PC-3 (cell line): ENCODE measurements around the gene PDCD5.

Source experiments
- EZH2 ChIP-seq: fragments of 300-600 bp; sonication (generic); IDR thresholded peaks from one replicate; pipeline ENCODE4 v1.6.1; 2017; ENCODE audit warnings: antibody characterized with exemption, mild to moderate bottlenecking, low read length; ENCODE audit not compliant: unreplicated experiment
- EZH2phosphoT487 ChIP-seq: fragments of 300-600 bp; sonication (generic); IDR thresholded peaks from 2 replicates; pipeline ENCODE4 v1.6.1; 2018; ENCODE audit warnings: mild to moderate bottlenecking, antibody characterized with exemption, low read length, borderline replicate concordance
- TF ChIP-seq, protein P1 (sequence below): fragments of 300-600 bp; sonication (generic); conservative IDR thresholded peaks from 2 replicates; pipeline ENCODE4 v1.5.1; 2017; ENCODE audit warnings: antibody characterized with exemption, low read depth, mild to moderate bottlenecking, low read length

DNA sequence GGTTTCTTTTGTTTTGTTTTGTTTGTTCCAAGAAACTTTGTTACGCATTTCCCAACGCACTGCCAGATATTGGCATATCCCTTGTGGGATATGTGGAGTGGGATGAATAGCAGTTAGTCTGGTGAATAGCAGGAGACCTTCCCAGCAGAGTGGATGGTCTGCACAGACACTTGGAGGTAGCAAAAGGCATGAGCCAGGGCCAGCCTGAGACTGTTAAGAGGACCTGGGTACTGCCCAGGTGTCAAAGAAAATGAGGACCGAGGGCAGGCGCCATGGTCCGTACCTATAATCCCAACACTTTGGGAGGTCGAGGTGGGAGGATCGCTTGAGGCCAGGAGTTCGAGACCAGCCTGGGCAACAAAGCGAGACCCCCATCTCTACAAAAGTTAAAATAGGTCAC lies 13.5 kb upstream of the PDCD5 start:
- TF ChIP-seq, protein P1, sequence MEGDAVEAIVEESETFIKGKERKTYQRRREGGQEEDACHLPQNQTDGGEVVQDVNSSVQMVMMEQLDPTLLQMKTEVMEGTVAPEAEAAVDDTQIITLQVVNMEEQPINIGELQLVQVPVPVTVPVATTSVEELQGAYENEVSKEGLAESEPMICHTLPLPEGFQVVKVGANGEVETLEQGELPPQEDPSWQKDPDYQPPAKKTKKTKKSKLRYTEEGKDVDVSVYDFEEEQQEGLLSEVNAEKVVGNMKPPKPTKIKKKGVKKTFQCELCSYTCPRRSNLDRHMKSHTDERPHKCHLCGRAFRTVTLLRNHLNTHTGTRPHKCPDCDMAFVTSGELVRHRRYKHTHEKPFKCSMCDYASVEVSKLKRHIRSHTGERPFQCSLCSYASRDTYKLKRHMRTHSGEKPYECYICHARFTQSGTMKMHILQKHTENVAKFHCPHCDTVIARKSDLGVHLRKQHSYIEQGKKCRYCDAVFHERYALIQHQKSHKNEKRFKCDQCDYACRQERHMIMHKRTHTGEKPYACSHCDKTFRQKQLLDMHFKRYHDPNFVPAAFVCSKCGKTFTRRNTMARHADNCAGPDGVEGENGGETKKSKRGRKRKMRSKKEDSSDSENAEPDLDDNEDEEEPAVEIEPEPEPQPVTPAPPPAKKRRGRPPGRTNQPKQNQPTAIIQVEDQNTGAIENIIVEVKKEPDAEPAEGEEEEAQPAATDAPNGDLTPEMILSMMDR: no peak
- TF ChIP-seq EZH2 (no peak), EZH2phosphoT487 (no peak)
